Subcutaneous adipose tissue (tissue), 4 donors: ENCODE data around the gene MMP24. TPM values are rescaled to one million over a fixed set of nuclear protein-coding genes. Genes with fewer than 3 reads are reported as not detected.

Experiments
- total RNA-seq, 4 donors: library from RNA; depleted of rRNA; stranded (reverse); fragments of >200 nt; gene quantifications; one replicate each; pipeline ENCODE4 v1.1.0, GENCODE V29; 2016
- TF ChIP-seq, protein P1 (sequence below): fragments of 450-650 bp; IDR thresholded peaks from one replicate; pipeline ENCODE4 v1.5.1; 2016; ENCODE audit warnings: low read depth, mild to moderate bottlenecking, control low read depth, antibody characterized with exemption, moderate library complexity

Gene MMP24
- total RNA-seq, 4 donors from 2014 or later = 0.17 to 1.3 (median 0.66) TPM; not detected in 1

DNA sequence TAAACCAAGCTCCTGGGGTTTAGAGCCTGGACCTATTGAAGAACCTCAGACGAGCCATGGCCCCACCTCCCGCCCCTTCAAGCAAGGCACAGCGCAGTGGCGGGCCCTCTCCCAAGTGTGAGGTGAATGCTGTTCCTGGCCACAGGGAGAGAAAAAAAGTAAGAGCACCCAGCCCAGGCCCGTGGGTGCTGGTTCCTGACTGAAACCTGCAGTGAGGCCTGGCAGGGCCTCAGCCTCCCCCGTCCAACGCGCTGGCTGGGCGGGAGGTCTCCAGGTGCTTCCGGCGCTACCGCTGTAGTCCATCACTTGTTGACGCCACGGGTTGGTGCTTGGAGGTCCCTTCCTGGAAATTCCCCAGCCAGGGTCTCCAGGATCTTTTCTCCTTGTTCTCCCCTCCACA is 71.2 kb downstream of the MMP24 start:
- TF ChIP-seq, protein P1, sequence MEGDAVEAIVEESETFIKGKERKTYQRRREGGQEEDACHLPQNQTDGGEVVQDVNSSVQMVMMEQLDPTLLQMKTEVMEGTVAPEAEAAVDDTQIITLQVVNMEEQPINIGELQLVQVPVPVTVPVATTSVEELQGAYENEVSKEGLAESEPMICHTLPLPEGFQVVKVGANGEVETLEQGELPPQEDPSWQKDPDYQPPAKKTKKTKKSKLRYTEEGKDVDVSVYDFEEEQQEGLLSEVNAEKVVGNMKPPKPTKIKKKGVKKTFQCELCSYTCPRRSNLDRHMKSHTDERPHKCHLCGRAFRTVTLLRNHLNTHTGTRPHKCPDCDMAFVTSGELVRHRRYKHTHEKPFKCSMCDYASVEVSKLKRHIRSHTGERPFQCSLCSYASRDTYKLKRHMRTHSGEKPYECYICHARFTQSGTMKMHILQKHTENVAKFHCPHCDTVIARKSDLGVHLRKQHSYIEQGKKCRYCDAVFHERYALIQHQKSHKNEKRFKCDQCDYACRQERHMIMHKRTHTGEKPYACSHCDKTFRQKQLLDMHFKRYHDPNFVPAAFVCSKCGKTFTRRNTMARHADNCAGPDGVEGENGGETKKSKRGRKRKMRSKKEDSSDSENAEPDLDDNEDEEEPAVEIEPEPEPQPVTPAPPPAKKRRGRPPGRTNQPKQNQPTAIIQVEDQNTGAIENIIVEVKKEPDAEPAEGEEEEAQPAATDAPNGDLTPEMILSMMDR = no peak

GRCh38 chr20:35298264-35298663 is 71.8 kb downstream of the MMP24 start:
- TF ChIP-seq, protein P1 = no peak

DNA sequence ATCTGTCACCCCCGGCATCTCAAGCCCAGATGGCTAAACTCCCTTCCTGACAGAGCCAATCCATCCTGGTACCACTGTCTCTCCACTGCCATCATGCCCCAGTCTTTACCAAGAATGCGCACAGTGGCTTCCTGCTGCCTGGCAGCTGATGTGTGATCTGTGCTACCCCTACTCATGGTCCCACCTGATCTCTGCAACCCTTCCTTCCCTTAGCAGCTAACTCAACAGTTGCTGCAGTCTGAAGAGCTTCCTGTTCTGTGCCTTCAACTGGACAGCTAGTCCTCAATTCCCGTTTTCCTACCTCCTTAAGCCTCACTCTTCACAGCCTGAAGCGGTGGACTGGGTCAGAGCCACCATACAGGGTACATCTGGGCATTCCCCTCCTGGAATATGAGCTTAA is 73.3 kb downstream of the MMP24 start:
- TF ChIP-seq, protein P1 = no peak

GRCh38 chr20:35300469-35301262 is 74.2 kb downstream of the MMP24 start:
- TF ChIP-seq, protein P1 = no peak

GRCh38 chr20:35301426-35301825 is 74.9 kb downstream of the MMP24 start:
- TF ChIP-seq, protein P1 = no peak

GRCh38 chr20:35302421-35303335 is 76.2 kb downstream of the MMP24 start:
- TF ChIP-seq, protein P1 = no peak

GRCh38 chr20:35303382-35303734 is 76.9 kb downstream of the MMP24 start:
- TF ChIP-seq, protein P1 = no peak
